Fibroblast of lung (primary cell): ENCODE measurements around the gene TEX52.

ENCODE experiments used
- CTCF ChIP-seq, 2 donors: IDR thresholded peaks in 1 of 2; conservative IDR thresholded peaks in 1 of 2; 1 replicate in 1 of 2; 2 replicates in 1 of 2; pipeline ENCODE4 v1.5.1; 2011 to 2012; ENCODE audit warnings: low read length in 2 of 2, control low read depth in 1 of 2, inconsistent platforms in 1 of 2, low read depth in 1 of 2, mild to moderate bottlenecking in 1 of 2
- EZH2 ChIP-seq: IDR thresholded peaks from 2 replicates; pipeline ENCODE4 v1.5.1; 2012; ENCODE audit warnings: low read length, control low read depth, mild to moderate bottlenecking; ENCODE audit errors: missing control alignments

GRCh38 chr12:2825132-2825531 is 31.7 kb downstream of the TEX52 start:
- TF ChIP-seq CTCF (conservative IDR thresholded peaks at IDR 0.05 in 1 of 2, IDR thresholded peaks at IDR 0.05 in 1 of 2; ENCODE audit: low read depth in 1 of 2, low read length in 2 of 2) (no peak), EZH2 (no peak)
